H1 (cell line): ENCODE measurements around the gene GRB7. TPM values are rescaled to one million over a fixed set of nuclear protein-coding genes. Genes with fewer than 3 reads are reported as not detected.

ENCODE experiments used
- TBP ChIP-seq: IDR thresholded peaks from 2 replicates; pipeline ENCODE4 v1.6.1; 2011; ENCODE audit warnings: low read depth, low read length, improper control_type of control experiment
- polyA plus RNA-seq, 7 experiments: library from polyadenylated mRNA; depleted of rRNA in 3 of 7; stranded (reverse) in 5 of 7; unstranded in 2 of 7; fragments of >200 nt in 5 of 7; fragments of 200-250 nt in 2 of 7; gene quantifications; 1 replicate in 5 of 7; 2 replicates in 1 of 7; 4 replicates in 1 of 7; pipeline versions ENCODE4 v1.2.1 to v1.2.3, GENCODE V29; 2011 to 2013; ENCODE audit warnings: missing spikeins in 2 of 7, mixed read lengths in 2 of 7
- total RNA-seq: library from RNA; stranded (reverse); fragmentation: NEBNext Ultra II Directional; extraction: Animal tissue kit (Norgen Biotek cat#: 25700); gene quantifications from 2 replicates; pipeline ENCODE4 v1.2.1, GENCODE V29; 2021

Gene GRB7
- total and polyA plus RNA-seq, 2 of the 8 experiments (the other 6 are each of a cell fraction or from before 2014, with no cell fraction given) = 32.2 to 41.5 TPM

DNA sequence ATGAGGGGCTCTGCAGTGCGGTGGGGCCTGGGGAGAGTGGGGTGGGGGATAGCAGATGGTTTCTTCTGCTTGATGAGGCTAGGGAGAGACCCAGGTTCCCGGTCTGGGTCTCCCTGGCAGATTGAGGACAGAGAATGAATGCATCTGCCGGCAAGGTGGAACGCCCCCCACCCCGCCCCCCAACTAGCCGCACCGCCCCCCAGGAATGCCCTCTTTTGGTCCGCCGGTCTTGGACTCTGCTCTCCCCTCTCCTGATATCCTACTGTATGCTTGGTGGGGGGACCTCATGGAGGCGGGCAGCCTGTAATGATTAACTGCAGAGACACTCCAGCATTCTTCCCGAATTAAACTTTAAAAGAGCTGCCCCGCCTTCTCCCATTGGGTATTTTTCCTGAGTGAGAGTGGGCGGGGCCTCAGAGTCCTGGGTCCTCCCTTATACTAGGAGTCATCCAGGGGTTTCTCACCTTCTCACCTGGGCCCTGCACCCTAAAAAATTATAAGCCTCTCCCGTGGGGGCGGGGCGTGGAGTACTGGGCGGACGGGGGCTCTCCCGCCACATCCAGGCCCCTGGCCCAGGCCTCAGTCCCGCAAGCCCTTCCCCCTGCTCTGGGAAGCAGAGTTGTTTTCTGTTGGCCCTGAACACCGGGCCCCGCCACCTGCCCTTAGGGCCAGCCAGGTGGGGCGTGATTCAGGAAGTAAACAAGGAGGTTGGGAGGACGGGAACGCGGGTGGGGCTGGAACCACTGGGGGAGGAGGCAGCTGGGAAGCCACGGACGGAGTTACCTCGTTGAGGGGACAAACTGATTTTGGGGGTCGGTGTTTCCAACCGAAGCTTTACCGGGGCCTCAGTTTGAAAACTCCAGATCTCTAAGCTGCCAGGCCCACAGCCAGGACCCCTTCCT is 1.5 kb downstream of the GRB7 start (continued):
- TF ChIP-seq TBP = peak; percentile 7; the same call in 1 of the 2 replicates
- TF ChIP-seq, all 59 proteins: peak for 10
